ENCODE data around the gene ELAVL3. TPM values are rescaled to one million over a fixed set of nuclear protein-coding genes. Genes with fewer than 3 reads are reported as not detected.
"Not testable (repeated sequence)": the region's sequence is repeated elsewhere in the genome, so short reads cannot be mapped to it uniquely, and the experiment has no call there.

Gene ELAVL3
- total RNA-seq, 6 experiments from 2014 or later = not detected

DNA sequence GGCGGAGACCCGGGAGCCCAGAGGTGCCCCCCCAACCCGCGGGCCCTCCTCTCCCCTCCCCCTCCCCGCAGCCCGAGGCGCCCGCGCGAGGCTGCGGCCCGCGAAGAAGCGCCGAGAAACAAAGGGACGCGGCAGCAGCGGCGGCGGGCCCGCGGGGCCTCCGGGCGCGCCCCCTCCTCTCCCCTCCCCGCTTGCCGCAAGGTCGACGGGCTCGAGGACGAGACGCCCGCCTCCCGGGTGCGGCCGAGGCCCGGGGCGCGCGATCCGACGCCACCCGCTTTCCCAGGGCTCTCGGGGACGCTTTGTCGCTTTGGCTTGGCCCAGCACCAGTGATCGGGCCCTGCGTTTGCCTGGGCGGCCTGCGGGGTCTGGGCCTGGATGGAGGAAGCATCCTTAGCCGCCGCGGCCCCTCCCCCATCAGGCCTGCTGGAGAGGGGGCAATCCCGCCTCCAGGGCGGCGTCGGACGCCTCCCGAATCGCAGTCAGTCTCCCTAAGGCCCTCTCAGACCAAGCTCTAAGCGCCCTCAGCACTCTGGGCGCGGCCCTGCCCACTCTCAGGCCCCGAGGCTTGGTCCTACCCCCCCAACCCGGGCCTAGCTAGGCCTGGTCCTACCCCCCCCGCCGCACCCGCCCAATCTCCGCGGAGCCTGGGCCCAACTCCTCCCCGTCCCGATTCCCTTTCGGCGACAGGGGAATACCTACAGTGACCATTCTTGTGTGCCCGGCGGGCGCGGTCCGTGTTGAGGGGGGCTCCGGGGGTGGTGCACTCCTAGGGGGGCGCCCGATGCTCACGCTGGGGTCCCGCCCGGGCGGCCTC, 740 bp downstream of the ELAVL3 start:
- H3K27me3 Mint-ChIP-seq (ENCODE audit: insufficient read depth) = peaks cover 12% of the 10 kb centered on the region
- DNase-seq = no peak

DNA sequence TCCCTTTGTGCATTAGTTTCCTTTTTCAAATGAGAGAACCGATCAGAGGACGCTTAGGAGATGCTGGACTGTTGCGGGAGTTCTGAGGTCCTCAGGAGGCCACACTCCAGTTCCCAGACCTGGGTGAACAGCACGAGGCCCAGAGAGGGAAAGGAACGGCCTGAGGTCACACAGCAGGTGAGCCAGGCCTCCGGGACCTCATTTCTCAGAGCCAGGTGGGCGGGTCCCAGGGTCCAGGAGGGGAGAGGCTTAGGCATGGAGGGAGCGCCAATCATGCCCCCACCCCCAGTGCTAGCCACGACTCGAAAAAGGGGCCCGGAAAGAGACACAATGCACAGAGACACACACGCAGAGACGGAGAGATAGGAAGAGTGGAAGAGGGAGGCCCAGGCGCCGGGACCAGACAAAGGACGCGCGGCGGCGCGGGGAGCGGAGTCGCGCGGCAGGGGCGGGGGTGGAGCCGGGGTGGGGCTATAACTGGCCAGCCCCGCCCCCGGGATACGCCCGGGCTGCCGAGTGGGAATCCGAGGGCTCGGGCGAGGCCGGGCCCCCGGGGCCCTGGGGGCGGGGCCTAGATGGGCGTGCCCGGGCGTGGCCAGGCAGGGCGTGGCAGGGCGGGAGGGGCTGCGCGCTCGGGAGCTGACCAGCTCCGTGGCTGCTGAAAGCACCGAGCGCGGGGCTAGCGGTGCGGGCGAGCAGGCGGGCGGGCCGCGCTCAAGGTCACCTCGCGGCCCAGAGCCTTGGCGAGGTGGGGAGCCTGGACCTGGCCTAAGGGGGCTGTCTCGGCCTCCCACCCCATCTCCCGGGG, 1.6 kb downstream of the ELAVL3 start:
- no peaks in the 10 kb centered on the region for H3K36me3 Mint-ChIP-seq (ENCODE audit: low read depth)
- TF ChIP-seq, protein P1, sequence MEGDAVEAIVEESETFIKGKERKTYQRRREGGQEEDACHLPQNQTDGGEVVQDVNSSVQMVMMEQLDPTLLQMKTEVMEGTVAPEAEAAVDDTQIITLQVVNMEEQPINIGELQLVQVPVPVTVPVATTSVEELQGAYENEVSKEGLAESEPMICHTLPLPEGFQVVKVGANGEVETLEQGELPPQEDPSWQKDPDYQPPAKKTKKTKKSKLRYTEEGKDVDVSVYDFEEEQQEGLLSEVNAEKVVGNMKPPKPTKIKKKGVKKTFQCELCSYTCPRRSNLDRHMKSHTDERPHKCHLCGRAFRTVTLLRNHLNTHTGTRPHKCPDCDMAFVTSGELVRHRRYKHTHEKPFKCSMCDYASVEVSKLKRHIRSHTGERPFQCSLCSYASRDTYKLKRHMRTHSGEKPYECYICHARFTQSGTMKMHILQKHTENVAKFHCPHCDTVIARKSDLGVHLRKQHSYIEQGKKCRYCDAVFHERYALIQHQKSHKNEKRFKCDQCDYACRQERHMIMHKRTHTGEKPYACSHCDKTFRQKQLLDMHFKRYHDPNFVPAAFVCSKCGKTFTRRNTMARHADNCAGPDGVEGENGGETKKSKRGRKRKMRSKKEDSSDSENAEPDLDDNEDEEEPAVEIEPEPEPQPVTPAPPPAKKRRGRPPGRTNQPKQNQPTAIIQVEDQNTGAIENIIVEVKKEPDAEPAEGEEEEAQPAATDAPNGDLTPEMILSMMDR (IDR thresholded peaks at IDR 0.05) = no peak
- H3K27ac Mint-ChIP-seq = no peak overlapping the region
- H3K4me1 Mint-ChIP-seq (ENCODE audit: low read depth) = no peaks in the 10 kb centered on the region
- no peak for DNase-seq
- H3K9me3 Mint-ChIP-seq = no peaks in the 10 kb centered on the region
- no peak overlapping the region for H3K4me3 Mint-ChIP-seq
- peaks cover 12% of the 10 kb centered on the region for H3K27me3 Mint-ChIP-seq (ENCODE audit: insufficient read depth)

More for the DNA sequence above, 740 bp downstream of the ELAVL3 start:
- TF ChIP-seq, protein P1 (IDR thresholded peaks at IDR 0.05) = no peak
- Mint-ChIP-seq H3K4me3 (no peak overlapping the region), H3K27ac (no peak overlapping the region), H3K36me3 (ENCODE audit: low read depth) (no peaks in the 10 kb centered on the region), H3K9me3 (no peaks in the 10 kb centered on the region), H3K4me1 (ENCODE audit: low read depth) (no peaks in the 10 kb centered on the region)

DNA sequence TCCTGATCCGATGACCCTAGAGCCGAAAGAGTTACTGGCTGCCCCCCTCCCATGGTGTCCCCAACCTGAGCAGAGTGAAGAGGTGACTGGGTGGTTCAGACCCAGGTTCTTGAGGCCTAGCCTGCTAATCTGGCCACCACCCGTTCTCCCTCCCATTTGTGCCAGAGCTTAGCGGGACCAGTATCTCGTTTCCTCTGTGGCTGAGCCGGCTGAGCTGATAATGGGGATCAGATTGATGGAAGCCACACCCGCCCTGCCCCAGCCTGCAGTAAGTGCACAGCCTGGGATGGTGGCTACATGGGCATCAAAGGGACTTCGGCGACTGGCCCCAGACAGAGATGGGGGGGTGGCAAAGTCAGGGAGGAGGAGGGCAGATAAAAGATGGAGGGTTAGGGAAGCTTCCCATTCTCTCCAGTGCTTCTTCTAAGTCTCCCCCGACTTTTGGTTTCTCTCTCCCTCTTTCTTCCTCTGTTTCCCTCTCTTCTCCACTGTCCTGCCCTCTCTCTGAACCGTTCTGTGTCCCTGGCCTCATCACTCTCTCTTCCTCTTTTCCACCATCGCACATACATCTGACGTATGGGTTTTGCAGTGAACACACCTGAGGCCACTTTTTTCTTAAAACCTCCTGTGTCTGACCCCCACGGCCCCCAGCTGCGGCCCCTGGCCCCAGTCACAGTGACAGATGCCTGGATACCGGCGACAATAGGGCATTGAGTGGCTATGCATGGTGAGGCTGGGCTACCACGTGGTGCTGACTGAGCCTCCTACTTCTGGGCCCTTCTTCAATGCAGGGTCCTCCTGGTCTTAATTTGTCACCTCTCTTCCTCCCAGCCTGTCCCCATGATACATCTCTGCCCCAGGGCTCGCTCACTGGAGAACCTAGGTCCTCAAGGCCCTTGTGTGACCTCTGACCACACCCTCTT, 2.4 kb downstream of the ELAVL3 start:
- H3K9me3 Mint-ChIP-seq = no peaks in the 10 kb centered on the region
- no peak overlapping the region for H3K4me3 Mint-ChIP-seq
- TF ChIP-seq, protein P1 (IDR thresholded peaks at IDR 0.05) = no peak
- no peaks in the 10 kb centered on the region for H3K4me1 Mint-ChIP-seq (ENCODE audit: low read depth)
- H3K27me3 Mint-ChIP-seq (ENCODE audit: insufficient read depth) = peaks cover 12% of the 10 kb centered on the region
- H3K27ac Mint-ChIP-seq = no peak overlapping the region
- no peak for DNase-seq
- H3K36me3 Mint-ChIP-seq (ENCODE audit: low read depth) = no peaks in the 10 kb centered on the region

DNA sequence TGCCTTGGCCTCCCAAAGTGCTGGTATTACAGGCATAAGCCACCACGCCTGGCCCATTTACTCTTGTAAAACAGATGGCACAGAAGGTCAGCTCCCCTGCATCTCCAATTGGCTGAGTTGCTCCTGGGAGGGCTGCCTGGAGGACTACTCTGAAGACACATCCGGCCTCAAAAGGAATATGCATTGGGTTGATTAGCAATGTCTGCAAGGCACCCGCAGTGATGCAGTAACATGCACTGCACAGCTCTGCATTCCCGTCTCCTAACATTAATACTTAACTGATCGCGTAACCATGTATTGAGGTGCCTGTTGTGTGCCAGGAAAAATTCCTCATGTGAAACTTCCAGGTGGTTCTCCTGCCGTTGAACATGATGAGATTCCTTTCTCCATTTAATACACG, 5.0 kb downstream of the ELAVL3 start:
- no peaks in the 10 kb centered on the region for H3K9me3 Mint-ChIP-seq

DNA sequence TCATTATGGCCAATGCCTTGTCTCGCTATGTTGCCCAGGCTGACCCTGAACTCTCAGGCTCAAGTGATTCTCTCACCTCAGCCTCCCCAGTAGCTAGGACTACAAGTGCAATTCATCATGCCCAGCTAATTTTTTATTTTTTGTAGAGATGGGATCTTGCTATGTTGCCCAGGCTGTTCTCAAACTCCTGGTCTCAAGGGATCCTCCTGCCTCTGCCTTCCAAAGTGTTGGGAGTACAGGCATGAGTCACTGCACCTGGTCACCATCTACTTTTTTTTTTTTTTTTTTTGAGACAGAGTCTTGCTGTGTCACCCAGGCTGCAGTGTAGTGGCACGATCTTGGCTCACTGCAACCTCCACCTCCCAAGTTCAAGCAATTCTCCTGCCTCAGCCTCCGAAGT, 5.5 kb downstream of the ELAVL3 start:
- peaks cover 12% of the 10 kb centered on the region for H3K27me3 Mint-ChIP-seq (ENCODE audit: insufficient read depth)
- not testable (repeated sequence) for H3K27ac Mint-ChIP-seq; H3K4me1 Mint-ChIP-seq (ENCODE audit: low read depth); H3K9me3 Mint-ChIP-seq; H3K4me3 Mint-ChIP-seq; H3K36me3 Mint-ChIP-seq (ENCODE audit: low read depth); DNase-seq

More for the DNA sequence above, 5.0 kb downstream of the ELAVL3 start:
- DNase-seq = no peak
- H3K4me3 Mint-ChIP-seq = no peak overlapping the region
- TF ChIP-seq, protein P1 (IDR thresholded peaks at IDR 0.05) = no peak
- peaks cover 12% of the 10 kb centered on the region for H3K27me3 Mint-ChIP-seq (ENCODE audit: insufficient read depth)
- H3K4me1 Mint-ChIP-seq (ENCODE audit: low read depth) = no peaks in the 10 kb centered on the region
- H3K27ac Mint-ChIP-seq = no peak overlapping the region
- H3K36me3 Mint-ChIP-seq (ENCODE audit: low read depth) = no peaks in the 10 kb centered on the region

Data from HFFc6 (cell line).